Measurements from ENCODE around the gene ZNF367. TPM values are rescaled to one million over a fixed set of nuclear protein-coding genes. Genes with fewer than 3 reads are reported as not detected.

ZNF367 gene
- total and polyA plus RNA-seq, 9 of the 15 experiments (the other 6 are each of a cell fraction or from before 2014, with no cell fraction given): 2.7 to 14.4 (median 10.0) TPM

DNA sequence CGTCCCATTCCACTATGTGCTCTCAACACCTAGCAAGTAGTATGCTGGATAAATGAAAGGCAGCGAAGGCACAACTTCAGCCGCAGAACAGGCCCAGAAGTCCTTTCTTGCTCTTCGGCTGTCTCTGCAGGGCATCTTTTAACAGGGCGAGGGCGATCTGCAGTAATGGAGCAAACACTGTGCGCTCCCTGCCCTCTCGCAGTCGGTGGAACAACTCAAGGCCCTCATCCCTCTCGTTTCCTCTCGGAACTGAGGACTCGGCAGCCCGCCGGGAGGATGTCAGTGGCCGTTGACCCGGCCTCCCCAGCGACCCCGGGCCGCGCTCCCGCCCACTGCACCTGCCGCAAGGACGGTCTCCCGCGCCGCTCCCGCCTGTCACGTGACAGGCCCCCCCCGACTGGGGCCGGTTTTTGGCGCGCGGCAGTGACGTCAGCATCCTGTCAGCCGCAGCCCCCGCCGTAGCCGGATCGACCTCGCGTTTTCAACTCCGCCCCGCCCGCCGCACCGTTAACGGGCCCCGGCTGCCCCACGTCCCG lies 1.1 kb downstream of the ZNF367 start (continued):
- TF ChIP-seq, protein P1, sequence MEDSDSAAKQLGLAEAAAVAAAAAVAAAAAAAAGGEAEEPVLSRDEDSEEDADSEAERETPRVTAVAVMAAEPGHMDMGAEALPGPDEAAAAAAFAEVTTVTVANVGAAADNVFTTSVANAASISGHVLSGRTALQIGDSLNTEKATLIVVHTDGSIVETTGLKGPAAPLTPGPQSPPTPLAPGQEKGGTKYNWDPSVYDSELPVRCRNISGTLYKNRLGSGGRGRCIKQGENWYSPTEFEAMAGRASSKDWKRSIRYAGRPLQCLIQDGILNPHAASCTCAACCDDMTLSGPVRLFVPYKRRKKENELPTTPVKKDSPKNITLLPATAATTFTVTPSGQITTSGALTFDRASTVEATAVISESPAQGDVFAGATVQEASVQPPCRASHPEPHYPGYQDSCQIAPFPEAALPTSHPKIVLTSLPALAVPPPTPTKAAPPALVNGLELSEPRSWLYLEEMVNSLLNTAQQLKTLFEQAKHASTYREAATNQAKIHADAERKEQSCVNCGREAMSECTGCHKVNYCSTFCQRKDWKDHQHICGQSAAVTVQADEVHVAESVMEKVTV (CRISPR knock-in tag; IDR thresholded peaks at IDR 0.05): no peak
- TF ChIP-seq SNRNP70 (optimal IDR thresholded peaks at IDR 0.05; ENCODE audit: low read depth, low read length) (no peak), BMI1 (IDR thresholded peaks at IDR 0.05; ENCODE audit: low read length) (no peak), SLC30A9 (CRISPR knock-in tag; IDR thresholded peaks at IDR 0.05) (no peak), HNRNPLL (IDR thresholded peaks at IDR 0.05; ENCODE audit: low read depth, low read length, poor library complexity, severe bottlenecking) (no peak), POLR2A (conservative IDR thresholded peaks at IDR 0.05) (peak; percentile 46; the same call in 1 of the 2 replicates), TOE1 (IDR thresholded peaks at IDR 0.05; ENCODE audit: borderline replicate concordance) (peak; percentile 98), TOE1 (CRISPR knock-in tag; IDR thresholded peaks at IDR 0.05; ENCODE audit: borderline replicate concordance, low read depth) (0 out of 2 replicates have a peak, but pooled peaks have one; percentile 57), MXI1 (IDR thresholded peaks at IDR 0.05; ENCODE audit: low read depth, low read length) (0 out of 2 replicates have a peak, but pooled peaks have one; percentile 19), U2AF1 (optimal IDR thresholded peaks at IDR 0.05; ENCODE audit: low read depth, low read length) (peak; percentile 68), MAFF (IDR thresholded peaks at IDR 0.05; ENCODE audit: low read length) (no peak), ETV6 (IDR thresholded peaks at IDR 0.05; ENCODE audit: borderline replicate concordance in 1 of 2, low read depth in 2 of 2, low read length in 1 of 2) (no peak), ETV6 (CRISPR knock-in tag; IDR thresholded peaks at IDR 0.05; ENCODE audit: borderline replicate concordance) (peak; percentile 62; the same call in 1 of the 2 replicates), ERF (CRISPR knock-in tag; IDR thresholded peaks at IDR 0.05) (peak; percentile 85; the same call in 1 of the 2 replicates), TAF7 (tag; IDR thresholded peaks at IDR 0.05) (no peak), KHSRP (IDR thresholded peaks at IDR 0.05) (peak; percentile 55), ZNF212 (CRISPR knock-in tag; IDR thresholded peaks at IDR 0.05) (no peak), SMARCA5 (IDR thresholded peaks at IDR 0.05) (no peak), CCNT2 (IDR thresholded peaks at IDR 0.05; ENCODE audit: borderline replicate concordance, extremely low read depth, insufficient read length, low read depth, low read length) (peak; percentile 89), POLR2B (IDR thresholded peaks at IDR 0.05; ENCODE audit: low read depth, partially characterized antibody) (peak; percentile 15), TCF7L2 (IDR thresholded peaks at IDR 0.05; ENCODE audit: low read depth, low read length) (no peak), BRCA1 (IDR thresholded peaks at IDR 0.05) (no peak), BRCA1 (CRISPR knock-in tag; IDR thresholded peaks at IDR 0.05) (no peak), SUPT5H (IDR thresholded peaks at IDR 0.05) (peak; percentile 41), ZC3H4 (CRISPR knock-in tag; IDR thresholded peaks at IDR 0.05; ENCODE audit: borderline replicate concordance) (no peak)
- TF ChIP-seq, protein P2, sequence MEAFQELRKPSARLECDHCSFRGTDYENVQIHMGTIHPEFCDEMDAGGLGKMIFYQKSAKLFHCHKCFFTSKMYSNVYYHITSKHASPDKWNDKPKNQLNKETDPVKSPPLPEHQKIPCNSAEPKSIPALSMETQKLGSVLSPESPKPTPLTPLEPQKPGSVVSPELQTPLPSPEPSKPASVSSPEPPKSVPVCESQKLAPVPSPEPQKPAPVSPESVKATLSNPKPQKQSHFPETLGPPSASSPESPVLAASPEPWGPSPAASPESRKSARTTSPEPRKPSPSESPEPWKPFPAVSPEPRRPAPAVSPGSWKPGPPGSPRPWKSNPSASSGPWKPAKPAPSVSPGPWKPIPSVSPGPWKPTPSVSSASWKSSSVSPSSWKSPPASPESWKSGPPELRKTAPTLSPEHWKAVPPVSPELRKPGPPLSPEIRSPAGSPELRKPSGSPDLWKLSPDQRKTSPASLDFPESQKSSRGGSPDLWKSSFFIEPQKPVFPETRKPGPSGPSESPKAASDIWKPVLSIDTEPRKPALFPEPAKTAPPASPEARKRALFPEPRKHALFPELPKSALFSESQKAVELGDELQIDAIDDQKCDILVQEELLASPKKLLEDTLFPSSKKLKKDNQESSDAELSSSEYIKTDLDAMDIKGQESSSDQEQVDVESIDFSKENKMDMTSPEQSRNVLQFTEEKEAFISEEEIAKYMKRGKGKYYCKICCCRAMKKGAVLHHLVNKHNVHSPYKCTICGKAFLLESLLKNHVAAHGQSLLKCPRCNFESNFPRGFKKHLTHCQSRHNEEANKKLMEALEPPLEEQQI (IDR thresholded peaks at IDR 0.05): no peak
- TF ChIP-seq, protein P3, sequence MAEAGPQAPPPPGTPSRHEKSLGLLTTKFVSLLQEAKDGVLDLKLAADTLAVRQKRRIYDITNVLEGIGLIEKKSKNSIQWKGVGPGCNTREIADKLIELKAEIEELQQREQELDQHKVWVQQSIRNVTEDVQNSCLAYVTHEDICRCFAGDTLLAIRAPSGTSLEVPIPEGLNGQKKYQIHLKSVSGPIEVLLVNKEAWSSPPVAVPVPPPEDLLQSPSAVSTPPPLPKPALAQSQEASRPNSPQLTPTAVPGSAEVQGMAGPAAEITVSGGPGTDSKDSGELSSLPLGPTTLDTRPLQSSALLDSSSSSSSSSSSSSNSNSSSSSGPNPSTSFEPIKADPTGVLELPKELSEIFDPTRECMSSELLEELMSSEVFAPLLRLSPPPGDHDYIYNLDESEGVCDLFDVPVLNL (CRISPR knock-in tag; IDR thresholded peaks at IDR 0.05; ENCODE audit: low read depth): 0 out of 2 replicates have a peak, but pooled peaks have one; percentile 63

All from K562 (cell line).